ENCODE measurements around the gene HEATR5A. TPM values are rescaled to one million over a fixed set of nuclear protein-coding genes. Genes with fewer than 3 reads are reported as not detected.
"Not testable (repeated sequence)": the region's sequence is repeated elsewhere in the genome, so short reads cannot be mapped to it uniquely, and the experiment has no call there.

HEATR5A gene
- total RNA-seq, 1 experiment from 2014 or later: 19.0 TPM

GRCh38 chr14:31380106-31380505 lies 40.2 kb downstream of the HEATR5A start:
- Histone ChIP-seq H3K27ac (ENCODE audit: low read depth, low read length, poor library complexity, severe bottlenecking) (no peak overlapping the region), H3K4me1 (ENCODE audit: insufficient read depth, low read length, poor library complexity, severe bottlenecking) (no peaks in the 10 kb centered on the region), H3K4me3 (ENCODE audit: low read depth, low read length, poor library complexity, severe bottlenecking) (no peak overlapping the region), H3K9me3 (ENCODE audit: low read depth, low read length, poor library complexity, severe bottlenecking) (no peaks in the 10 kb centered on the region), H3K36me3 (ENCODE audit: insufficient read depth, low read length, poor library complexity, severe bottlenecking) (no peaks in the 10 kb centered on the region), H3K27me3 (replicated peaks; ENCODE audit: insufficient read depth, low read depth, low read length, poor library complexity) (no peaks in the 10 kb centered on the region)
- ChIA-PET POLR2A (ENCODE audit: low non-redundant PET) (no interaction called here), CTCF (no interaction called here)
- BruUV-seq (replicated peaks): no TSS peak
- intact Hi-C loops (cut with micrococcal nuclease; ENCODE audit: unreplicated experiment): no loop called here
- no peak for TF ChIP-seq CTCF (conservative IDR thresholded peaks at IDR 0.05; ENCODE audit: low read depth, low read length)
- no peak for TF ChIP-seq EZH2 (IDR thresholded peaks at IDR 0.05; ENCODE audit: borderline replicate concordance, low read depth, low read length, poor library complexity, severe bottlenecking)
- DNase-seq (ENCODE audit: low spot score): no peak

- intact Hi-C loops (cut with micrococcal nuclease; ENCODE audit: unreplicated experiment); H3K4me1 ChIP-seq (ENCODE audit: insufficient read depth, low read length, poor library complexity, severe bottlenecking); DNase-seq (ENCODE audit: low spot score); H3K4me3 ChIP-seq (ENCODE audit: low read depth, low read length, poor library complexity, severe bottlenecking); POLR2A ChIA-PET (ENCODE audit: low non-redundant PET); H3K27ac ChIP-seq (ENCODE audit: low read depth, low read length, poor library complexity, severe bottlenecking); H3K9me3 ChIP-seq (ENCODE audit: low read depth, low read length, poor library complexity, severe bottlenecking); BruUV-seq (replicated peaks); H3K27me3 ChIP-seq (replicated peaks; ENCODE audit: insufficient read depth, low read depth, low read length, poor library complexity); H3K36me3 ChIP-seq (ENCODE audit: insufficient read depth, low read length, poor library complexity, severe bottlenecking); CTCF ChIA-PET: not testable (repeated sequence)
These were observed 41.0 kb downstream of the HEATR5A start for GRCh38 chr14:31379125-31379947.

GRCh38 chr14:31377433-31377832 lies 42.9 kb downstream of the HEATR5A start:
- no TSS peak for BruUV-seq (replicated peaks)
- H3K4me3 ChIP-seq (ENCODE audit: low read depth, low read length, poor library complexity, severe bottlenecking): no peak overlapping the region
- intact Hi-C loops (cut with micrococcal nuclease; ENCODE audit: unreplicated experiment): no loop called here
- TF ChIP-seq EZH2 (IDR thresholded peaks at IDR 0.05; ENCODE audit: borderline replicate concordance, low read depth, low read length, poor library complexity, severe bottlenecking): no peak
- TF ChIP-seq CTCF (conservative IDR thresholded peaks at IDR 0.05; ENCODE audit: low read depth, low read length): no peak
- no peak overlapping the region for H3K27ac ChIP-seq (ENCODE audit: low read depth, low read length, poor library complexity, severe bottlenecking)
- no peaks in the 10 kb centered on the region for H3K27me3 ChIP-seq (replicated peaks; ENCODE audit: insufficient read depth, low read depth, low read length, poor library complexity)
- no peaks in the 10 kb centered on the region for H3K36me3 ChIP-seq (ENCODE audit: insufficient read depth, low read length, poor library complexity, severe bottlenecking)
- H3K9me3 ChIP-seq (ENCODE audit: low read depth, low read length, poor library complexity, severe bottlenecking): no peaks in the 10 kb centered on the region
- POLR2A ChIA-PET (ENCODE audit: low non-redundant PET): no interaction called here
- CTCF ChIA-PET: no interaction called here
- DNase-seq (ENCODE audit: low spot score): no peak
- H3K4me1 ChIP-seq (ENCODE audit: insufficient read depth, low read length, poor library complexity, severe bottlenecking): no peaks in the 10 kb centered on the region

GRCh38 chr14:31371646-31372045 lies 48.7 kb downstream of the HEATR5A start:
- Histone ChIP-seq H3K36me3 (ENCODE audit: insufficient read depth, low read length, poor library complexity, severe bottlenecking) (peaks cover 6% of the 10 kb centered on the region), H3K4me1 (ENCODE audit: insufficient read depth, low read length, poor library complexity, severe bottlenecking) (no peaks in the 10 kb centered on the region), H3K9me3 (ENCODE audit: low read depth, low read length, poor library complexity, severe bottlenecking) (no peaks in the 10 kb centered on the region), H3K27me3 (replicated peaks; ENCODE audit: insufficient read depth, low read depth, low read length, poor library complexity) (no peaks in the 10 kb centered on the region), H3K27ac (ENCODE audit: low read depth, low read length, poor library complexity, severe bottlenecking) (no peak overlapping the region), H3K4me3 (ENCODE audit: low read depth, low read length, poor library complexity, severe bottlenecking) (no peak overlapping the region)
- ChIA-PET POLR2A (ENCODE audit: low non-redundant PET) (no interaction called here), CTCF (no interaction called here)
- intact Hi-C loops (cut with micrococcal nuclease; ENCODE audit: unreplicated experiment): no loop called here
- TF ChIP-seq CTCF (conservative IDR thresholded peaks at IDR 0.05; ENCODE audit: low read depth, low read length) (no peak), EZH2 (IDR thresholded peaks at IDR 0.05; ENCODE audit: borderline replicate concordance, low read depth, low read length, poor library complexity, severe bottlenecking) (no peak)
- no TSS peak for BruUV-seq (replicated peaks)
- no peak for DNase-seq (ENCODE audit: low spot score)
